NK-92 treated with Interleukin-12 subunit alpha and Interleukin-12 subunit beta, amount 100 ng/mL, for 24 hours (cell line): ENCODE data around the gene HOXA13.

ENCODE experiments used
- DNase-seq: peaks from one replicate; lab custom pipeline; 2025; lab: John Stamatoyannopoulos, UW

HOXA13 gene

DNA sequence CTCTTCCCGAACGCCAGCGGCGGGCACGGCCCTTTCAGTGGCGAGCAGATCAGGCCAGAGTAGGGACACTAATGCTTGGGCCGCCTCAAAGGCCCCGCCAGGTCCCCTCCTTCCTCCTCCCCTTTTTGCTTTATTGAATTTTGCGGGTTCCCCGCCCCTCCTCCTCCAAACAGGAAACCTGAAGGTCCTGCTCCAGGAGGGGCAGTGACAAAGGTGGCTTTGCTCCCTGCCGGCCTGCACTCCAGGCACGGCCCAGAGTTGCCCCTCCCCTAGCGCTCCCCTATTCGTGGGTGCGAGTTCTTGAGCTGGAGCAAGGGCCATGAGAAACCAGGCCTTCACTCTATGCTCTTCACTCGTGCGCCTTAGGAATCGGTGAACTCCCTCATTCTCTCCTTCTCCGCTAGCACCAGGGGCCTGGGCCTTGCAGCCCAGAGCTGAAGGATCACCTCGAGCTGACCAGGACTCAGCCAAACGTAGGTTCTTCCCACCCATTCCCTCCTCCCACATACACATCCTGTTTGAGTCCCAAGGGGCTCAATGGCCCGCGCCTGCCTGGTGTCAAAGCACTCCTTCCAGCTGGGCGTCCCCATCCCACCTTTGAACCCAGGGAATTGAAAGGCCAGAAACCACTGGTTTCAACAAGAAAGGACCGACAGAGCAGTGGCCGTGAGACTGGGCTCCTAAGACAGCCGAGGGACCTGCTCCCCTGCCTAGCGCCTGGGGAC, 51.7 kb downstream of the HOXA13 start:
- no peak for DNase-seq

DNA sequence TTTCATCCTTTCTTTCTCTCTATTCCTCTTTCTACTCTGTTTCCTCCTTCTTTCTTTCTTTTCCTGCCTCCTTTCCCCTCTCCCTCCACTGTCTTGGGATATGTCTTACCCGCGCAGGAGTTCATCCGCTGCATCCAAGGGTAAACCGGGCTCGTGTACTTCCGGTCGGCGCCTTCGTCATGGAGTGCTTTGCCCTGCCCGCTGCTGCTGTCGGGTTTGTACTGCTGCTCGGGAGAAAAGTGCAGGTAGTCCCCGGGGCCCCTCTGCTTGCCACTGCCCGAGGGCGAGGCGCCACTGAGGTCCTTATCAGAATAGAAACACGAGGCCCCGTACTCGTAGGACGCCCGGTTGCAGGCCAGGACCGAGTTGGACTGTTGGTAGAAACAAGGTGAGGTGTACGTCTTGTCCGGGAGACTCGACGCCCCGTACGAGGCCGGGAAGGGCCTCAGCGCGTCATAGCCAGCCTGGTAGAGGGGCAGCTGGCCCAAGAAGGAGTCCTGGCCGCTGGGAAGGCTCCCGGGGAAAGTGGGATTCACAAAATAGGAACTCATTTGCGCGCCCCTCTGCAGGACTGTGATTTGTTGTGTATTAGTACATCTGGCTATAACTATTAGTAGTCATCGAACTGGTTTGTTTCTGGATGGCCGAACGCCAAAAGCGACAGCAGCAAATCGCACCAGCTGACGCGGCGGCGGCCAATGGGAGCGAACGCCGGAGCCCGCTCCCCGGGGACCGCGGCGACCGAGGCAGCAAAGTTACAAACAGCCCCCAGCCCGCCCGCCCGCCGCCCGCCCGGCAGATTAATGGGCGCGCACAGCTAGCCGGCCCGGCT, 52.5 kb downstream of the HOXA13 start, which contains the start of gene HOXA6:
HOXA6 (minus strand) TSS at position 576 of the 832 bp plus-strand sequence; CDS start at position 551, 25 bp downstream.
- DNase-seq = no peak

DNA sequence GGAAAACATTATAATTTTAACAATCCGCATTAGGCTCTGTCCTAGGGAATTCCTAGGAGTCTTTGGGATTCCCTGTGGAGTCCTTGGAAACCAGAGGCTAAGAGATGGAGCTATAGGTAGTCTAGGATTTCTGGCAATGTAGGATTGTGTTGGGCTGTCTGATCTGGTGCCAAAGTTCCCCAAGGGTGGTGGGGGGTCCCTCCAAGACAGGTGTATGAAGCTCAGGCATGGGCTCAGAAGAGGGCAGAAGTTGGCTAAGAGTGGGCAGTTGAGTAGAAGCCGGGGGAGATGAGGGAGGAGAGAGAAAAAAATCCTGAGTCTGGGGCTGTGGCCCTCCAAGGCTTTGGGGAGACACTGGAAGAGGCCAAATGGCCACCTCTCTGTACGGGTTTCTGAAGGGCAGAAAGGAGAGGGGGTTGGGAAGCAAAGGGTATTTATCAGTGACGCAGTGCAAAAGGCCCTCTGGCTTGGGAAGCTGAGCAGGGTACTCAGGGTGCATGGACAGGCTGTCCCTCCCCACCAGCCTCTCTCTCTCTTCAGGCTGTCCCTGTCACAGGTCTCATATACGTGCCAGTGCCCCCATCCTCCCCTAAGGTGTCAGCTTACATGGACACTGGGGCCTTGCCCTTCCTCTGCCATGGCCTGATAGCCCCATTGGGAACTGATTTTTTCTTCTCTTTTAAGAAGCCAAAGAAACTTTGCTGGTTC, 53.2 kb downstream of the HOXA13 start:
- no peak for DNase-seq

DNA sequence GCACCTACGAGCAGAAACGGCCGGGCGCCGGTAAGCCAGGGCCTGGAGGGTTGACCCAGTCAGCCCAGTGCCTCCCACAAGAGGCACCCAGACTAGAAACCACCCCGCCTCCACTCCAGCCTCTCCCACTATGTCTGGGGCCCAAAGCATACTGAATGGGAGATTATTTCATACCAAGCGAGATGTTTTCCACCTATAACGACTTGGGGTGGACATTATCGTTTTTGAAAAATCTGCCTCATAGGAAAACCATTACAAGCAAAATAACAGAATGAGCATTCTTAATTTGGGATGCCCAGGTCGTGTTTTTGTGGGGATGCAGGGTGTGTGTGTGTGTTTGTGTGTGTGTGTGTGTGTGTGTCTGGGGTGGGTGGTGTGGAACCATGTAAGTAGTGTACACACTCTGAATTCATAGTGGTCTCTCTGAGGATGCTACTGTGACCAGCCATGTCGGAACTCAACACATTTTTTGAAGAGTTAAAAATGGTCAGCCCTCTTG, 53.9 kb downstream of the HOXA13 start:
- DNase-seq = no peak

DNA sequence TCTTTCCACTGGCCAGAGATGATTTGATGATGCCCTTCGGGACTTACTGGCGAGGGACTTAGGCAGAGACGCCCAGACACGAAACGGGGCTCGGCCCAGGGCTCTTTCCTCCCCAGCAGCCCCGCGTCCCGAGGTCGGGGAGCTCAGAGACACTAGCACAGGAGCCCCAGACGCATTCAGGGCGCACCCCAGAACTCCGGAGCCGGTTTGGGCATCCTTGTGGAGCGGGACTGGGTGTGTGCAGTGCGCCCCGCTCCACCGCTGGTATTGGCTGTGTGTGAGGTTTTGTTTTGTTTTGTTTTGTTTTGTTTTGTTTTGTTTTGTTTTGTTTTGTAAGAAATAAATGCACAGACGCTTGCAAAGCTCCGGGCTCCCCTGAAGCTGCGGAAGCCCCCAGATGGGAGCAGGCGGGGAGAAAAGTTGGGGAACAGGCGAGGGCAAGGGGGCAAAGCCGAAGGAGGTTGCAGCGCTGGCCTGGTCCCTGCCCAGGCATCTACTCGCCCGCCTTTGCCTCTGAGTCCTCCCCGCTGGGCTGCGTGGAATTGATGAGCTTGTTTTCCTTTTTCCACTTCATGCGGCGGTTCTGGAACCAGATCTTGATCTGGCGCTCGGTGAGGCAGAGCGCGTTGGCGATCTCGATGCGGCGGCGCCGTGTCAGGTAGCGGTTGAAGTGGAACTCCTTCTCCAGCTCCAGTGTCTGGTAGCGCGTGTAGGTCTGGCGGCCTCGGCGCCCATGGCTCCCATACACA, 54.6 kb downstream of the HOXA13 start:
- no peak for DNase-seq

DNA sequence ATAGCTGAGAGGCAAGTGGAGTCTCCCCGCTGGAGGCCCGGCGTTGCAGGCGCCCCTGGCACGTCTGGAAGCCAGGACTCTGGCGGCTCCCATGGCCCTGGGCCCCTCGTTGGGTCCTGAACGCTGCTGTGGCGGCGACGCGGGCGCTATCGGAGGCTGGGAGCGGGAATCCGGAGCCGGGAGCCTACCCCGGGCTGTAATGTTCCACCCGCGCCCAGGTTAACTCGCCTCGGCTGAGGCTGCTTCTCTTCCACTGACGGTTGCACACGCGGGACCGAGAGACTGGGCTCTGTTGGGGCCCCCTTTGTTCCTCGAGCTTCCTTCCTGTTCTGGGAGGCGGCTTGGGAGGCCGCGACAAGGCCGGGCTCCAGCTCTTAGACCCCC, 55.1 kb downstream of the HOXA13 start:
- no peak for DNase-seq
